ENCODE measurements around the gene OMP. TPM values are rescaled to one million over a fixed set of nuclear protein-coding genes. Genes with fewer than 3 reads are reported as not detected.

The OMP gene
- total and polyA plus RNA-seq, 2 of the 13 experiments (the other 11 are each of a cell fraction or from before 2014, with no cell fraction given): not detected

GRCh38 chr11:77075425-77075905 lies 27.2 kb upstream of the OMP start (continued):
- no peak for TF ChIP-seq ZFYVE20 (CRISPR knock-in tag; IDR thresholded peaks at IDR 0.05; ENCODE audit: borderline replicate concordance, low read depth)

GRCh38 chr11:77079666-77080065 lies 23.0 kb upstream of the OMP start:
- TF ChIP-seq HDAC1 (CRISPR knock-in tag; IDR thresholded peaks at IDR 0.05) (no peak), ZNF557 (CRISPR knock-in tag; IDR thresholded peaks at IDR 0.05) (no peak), ZMYM2 (CRISPR knock-in tag; IDR thresholded peaks at IDR 0.05) (no peak), FOXO1 (CRISPR knock-in tag; IDR thresholded peaks at IDR 0.05) (no peak), IKZF1 (IDR thresholded peaks at IDR 0.05) (no peak), CBFB (CRISPR knock-in tag; IDR thresholded peaks at IDR 0.05) (no peak), SPEN (CRISPR knock-in tag; IDR thresholded peaks at IDR 0.05; ENCODE audit: low read depth) (no peak), BHLHE40 (IDR thresholded peaks at IDR 0.05; ENCODE audit: low read length) (no peak), NCOA2 (CRISPR knock-in tag; IDR thresholded peaks at IDR 0.05) (no peak), ZNF260 (CRISPR knock-in tag; IDR thresholded peaks at IDR 0.05; ENCODE audit: borderline replicate concordance, low read depth) (no peak)
- TF ChIP-seq, protein P1, sequence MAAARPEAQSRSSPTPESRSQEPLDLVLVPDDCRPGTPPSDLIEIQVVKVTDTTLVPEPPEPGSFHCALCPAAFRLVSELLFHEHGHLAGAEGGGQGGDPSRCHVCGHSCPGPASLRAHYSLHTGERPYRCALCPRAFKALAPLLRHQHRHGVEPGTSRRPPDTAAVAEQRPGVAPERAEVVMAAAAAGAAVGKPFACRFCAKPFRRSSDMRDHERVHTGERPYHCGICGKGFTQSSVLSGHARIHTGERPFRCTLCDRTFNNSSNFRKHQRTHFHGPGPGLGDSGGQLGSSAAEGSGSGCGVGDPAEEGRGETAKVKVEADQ (CRISPR knock-in tag; IDR thresholded peaks at IDR 0.05; ENCODE audit: borderline replicate concordance): no peak
- intact Hi-C loops (cut with micrococcal nuclease; ENCODE audit: unreplicated experiment): no loop called here
- Histone ChIP-seq H3K27me3 (ENCODE audit: control insufficient read depth in 1 of 2, insufficient read depth in 2 of 2, low read length in 2 of 2) (peaks cover 5 to 8% of the 10 kb centered on the region in 2 experiments; a peak in 3 of 5 replicates), H3K9me3 (ENCODE audit: low read length) (no peaks in the 10 kb centered on the region), H3K4me3 (replicated peaks in 1 of 3; ENCODE audit: insufficient read depth in 1 of 3, low read depth in 2 of 3, low read length in 3 of 3) (no peak overlapping the region), H3K4me2 (ENCODE audit: low read depth, low read length) (no peak overlapping the region), H3K27ac (ENCODE audit: extremely low read length, insufficient read depth, low read length) (no peak overlapping the region), H3K9ac (ENCODE audit: insufficient read depth, low read depth, low read length) (no peak overlapping the region), H4K20me1 (ENCODE audit: insufficient read depth, low read length) (no peaks in the 10 kb centered on the region), H3K36me3 (replicated peaks in 1 of 2; ENCODE audit: control insufficient read depth in 1 of 2, insufficient read depth in 2 of 2, low read length in 2 of 2) (no peaks in the 10 kb centered on the region), H2AFZ (ENCODE audit: low read length) (no peak overlapping the region), H3K79me2 (ENCODE audit: insufficient read depth, low read length) (no peaks in the 10 kb centered on the region), H3K4me1 (ENCODE audit: insufficient read depth, low read length) (peaks cover 39% of the 10 kb centered on the region)
- 46% methylated on average over 2 of the region's 2 CpGs for WGBS (ENCODE audit: low lambda C conversion rate)
- in situ Hi-C loops (cut with HindIII; ENCODE audit: extremely low pct_ligation_motif_present, low pct_unique_long_range_greater_than_20kb): no loop called here
- BruUV-seq (replicated peaks): no TSS peak
- ATAC-seq: no peak
- CTCF ChIA-PET (ENCODE audit: low intra/inter-chr PET ratio, low total read pairs): no interaction called here
- POLR2A ChIA-PET: no interaction called here
- no peak for DNase-seq (ENCODE audit: low spot score)
- no peak for FAIRE-seq

All from HepG2 (cell line).